ENCODE measurements around the gene RBMS1.
A peak's percentile ranks its signal among the peaks of the same experiment; 100 is the strongest.

The RBMS1 gene

GRCh38 chr2:160411167-160411566 is 82.4 kb downstream of the RBMS1 start:
- no peak for FAIRE-seq
- TF ChIP-seq POLR2AphosphoS5 (IDR thresholded peaks at IDR 0.05; ENCODE audit: low read depth, low read length) (no peak), PAX5 (IDR thresholded peaks at IDR 0.05; ENCODE audit: insufficient read depth, low read length, severe bottlenecking) (no peak), POU2F2 (IDR thresholded peaks at IDR 0.05; ENCODE audit: low read depth, low read length) (no peak), POLR2A (IDR thresholded peaks at IDR 0.05; ENCODE audit: low read depth, low read length) (no peak), SPI1 (IDR thresholded peaks at IDR 0.05; ENCODE audit: low read depth, low read length) (no peak), TAF1 (IDR thresholded peaks at IDR 0.05; ENCODE audit: low read depth, low read length) (no peak)
- DNase-seq (ENCODE audit: insufficient read length, low spot score) = no peak

DNA sequence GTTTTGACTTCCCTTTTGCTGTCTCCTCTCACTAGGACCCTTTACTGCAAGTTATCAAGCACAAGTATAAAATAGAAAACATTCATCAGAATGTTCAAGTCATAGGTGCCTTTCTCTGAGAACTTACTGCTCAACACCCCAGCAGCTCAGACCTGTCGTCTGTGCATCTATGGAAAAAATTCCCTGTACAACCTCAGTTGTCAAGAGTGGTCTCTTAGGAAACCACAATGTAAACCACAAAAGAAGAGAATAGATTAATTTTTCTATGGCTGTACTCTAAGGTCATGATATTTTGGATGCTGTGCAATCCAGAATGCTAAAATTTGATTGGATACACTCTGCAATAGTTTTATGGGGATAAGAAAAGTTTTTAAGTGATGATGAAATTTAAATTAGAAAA is 84.1 kb downstream of the RBMS1 start:
- DNase-seq (ENCODE audit: insufficient read length, low spot score) (no peak), FAIRE-seq (no peak)
- TF ChIP-seq POLR2AphosphoS5 (IDR thresholded peaks at IDR 0.05; ENCODE audit: low read depth, low read length) = no peak
- TF ChIP-seq POU2F2 (IDR thresholded peaks at IDR 0.05; ENCODE audit: low read depth, low read length) = no peak
- no peak for TF ChIP-seq SPI1 (IDR thresholded peaks at IDR 0.05; ENCODE audit: low read depth, low read length)
- no peak for TF ChIP-seq TAF1 (IDR thresholded peaks at IDR 0.05; ENCODE audit: low read depth, low read length)
- TF ChIP-seq PAX5 (IDR thresholded peaks at IDR 0.05; ENCODE audit: insufficient read depth, low read length, severe bottlenecking) = no peak
- TF ChIP-seq POLR2A (IDR thresholded peaks at IDR 0.05; ENCODE audit: low read depth, low read length) = no peak

DNA sequence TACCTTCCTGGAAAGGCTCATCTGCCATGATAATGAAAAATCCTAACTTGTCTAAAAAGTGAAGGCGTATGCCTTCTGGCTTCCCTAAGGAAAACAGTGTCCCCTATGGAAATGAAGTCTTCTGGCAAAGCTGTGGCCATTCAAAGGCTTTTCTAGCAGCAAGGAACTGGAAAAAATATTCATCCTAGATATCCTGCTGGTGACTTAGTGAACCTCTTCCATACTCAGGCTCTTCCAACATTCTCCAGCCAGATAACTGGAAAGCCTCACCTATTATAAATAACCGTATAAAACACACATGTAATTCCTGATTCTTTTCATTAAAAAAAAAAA is 84.7 kb downstream of the RBMS1 start:
- TF ChIP-seq SPI1 (IDR thresholded peaks at IDR 0.05; ENCODE audit: low read depth, low read length) (no peak), POLR2A (IDR thresholded peaks at IDR 0.05; ENCODE audit: low read depth, low read length) (no peak), POU2F2 (IDR thresholded peaks at IDR 0.05; ENCODE audit: low read depth, low read length) (no peak), TAF1 (IDR thresholded peaks at IDR 0.05; ENCODE audit: low read depth, low read length) (no peak), PAX5 (IDR thresholded peaks at IDR 0.05; ENCODE audit: insufficient read depth, low read length, severe bottlenecking) (no peak), POLR2AphosphoS5 (IDR thresholded peaks at IDR 0.05; ENCODE audit: low read depth, low read length) (no peak)
- no peak for FAIRE-seq
- no peak for DNase-seq (ENCODE audit: insufficient read length, low spot score)

DNA sequence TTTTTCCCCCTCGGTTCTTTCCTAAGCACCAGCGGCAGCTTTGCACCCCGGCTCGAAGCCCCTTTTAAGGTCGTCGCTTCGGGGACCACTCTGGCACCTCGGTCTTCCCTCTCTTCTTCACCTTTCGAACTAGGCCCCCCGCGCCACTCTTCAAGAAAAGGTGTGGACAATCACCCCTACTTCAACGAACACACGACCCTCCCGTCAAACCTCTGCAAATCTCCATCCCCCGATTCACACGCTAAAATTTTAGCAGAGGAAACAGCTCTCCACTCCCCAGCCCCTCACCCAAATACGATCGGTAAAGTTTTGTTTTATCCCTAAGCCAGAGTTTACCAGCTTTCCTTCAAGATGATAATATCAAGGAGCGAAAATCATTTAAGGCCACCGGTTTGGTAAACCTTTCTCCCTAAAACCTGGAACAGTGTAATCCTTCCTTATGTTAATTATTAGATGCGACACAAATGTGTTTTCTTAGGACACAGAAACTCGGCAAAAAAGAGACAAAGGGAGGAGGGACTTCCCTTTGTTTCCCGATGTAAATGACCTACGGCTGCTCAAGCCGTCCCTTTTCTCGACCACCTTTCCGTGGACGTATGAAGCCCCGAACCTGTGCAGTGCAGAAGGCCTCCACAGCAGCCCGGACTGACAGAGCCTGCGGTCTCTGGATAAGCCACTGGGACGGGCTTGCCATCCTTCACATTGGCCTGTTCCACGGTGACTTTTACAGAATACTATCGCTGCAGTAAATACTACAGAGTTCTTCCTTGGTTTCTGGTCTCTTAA is 85.2 kb downstream of the RBMS1 start:
- TF ChIP-seq POU2F2 (IDR thresholded peaks at IDR 0.05; ENCODE audit: low read depth, low read length) = no peak
- TF ChIP-seq POLR2A (IDR thresholded peaks at IDR 0.05; ENCODE audit: low read depth, low read length) = no peak
- no peak for TF ChIP-seq SPI1 (IDR thresholded peaks at IDR 0.05; ENCODE audit: low read depth, low read length)
- TF ChIP-seq PAX5 (IDR thresholded peaks at IDR 0.05; ENCODE audit: insufficient read depth, low read length, severe bottlenecking) = no peak
- no peak for TF ChIP-seq POLR2AphosphoS5 (IDR thresholded peaks at IDR 0.05; ENCODE audit: low read depth, low read length)
- DNase-seq (ENCODE audit: insufficient read length, low spot score) (no peak), FAIRE-seq (no peak)

DNA sequence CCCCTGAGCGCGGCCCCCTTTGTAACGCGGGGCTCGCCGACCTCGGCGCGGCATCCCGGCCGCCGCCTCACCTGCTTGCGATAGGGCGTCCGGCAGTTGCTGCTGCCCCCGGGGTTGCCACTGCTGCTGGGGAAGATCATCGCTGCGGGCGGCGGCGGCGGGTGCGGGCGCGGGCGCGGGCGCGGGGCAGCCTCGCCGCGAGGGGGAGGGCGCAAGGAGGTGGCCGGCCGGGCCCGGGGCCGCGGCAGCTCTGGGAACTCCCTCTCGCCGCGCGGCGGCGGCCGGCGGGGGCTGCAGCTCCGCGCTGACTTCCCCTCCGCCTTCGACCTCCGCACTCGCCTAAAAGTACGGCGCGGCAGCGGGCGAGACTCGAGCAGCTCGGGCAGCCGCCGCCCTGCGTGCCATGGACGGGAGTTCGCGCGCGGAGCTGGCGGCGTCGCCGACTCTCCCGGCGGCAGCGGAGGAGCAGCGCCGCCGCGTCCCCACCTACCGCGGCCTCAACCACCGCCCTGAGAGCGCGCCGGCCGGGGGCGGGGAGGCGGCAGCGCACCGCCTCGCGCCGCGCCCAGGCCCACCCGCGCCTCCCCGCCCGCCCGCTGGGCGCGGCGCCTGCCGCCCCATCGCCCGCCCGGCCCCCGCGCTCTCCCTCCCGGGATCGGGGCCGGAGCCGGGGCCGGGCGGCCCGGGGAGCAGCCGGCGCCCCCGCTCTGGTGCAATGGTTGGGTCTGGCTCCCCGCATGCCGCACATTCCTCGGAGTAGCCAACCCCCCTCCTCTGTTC is 86.0 kb downstream of the RBMS1 start:
- peak; percentile 71 for FAIRE-seq
- TF ChIP-seq SPI1 (IDR thresholded peaks at IDR 0.05; ENCODE audit: low read depth, low read length) (no peak), POLR2AphosphoS5 (IDR thresholded peaks at IDR 0.05; ENCODE audit: low read depth, low read length) (no peak), POU2F2 (IDR thresholded peaks at IDR 0.05; ENCODE audit: low read depth, low read length) (no peak), TAF1 (IDR thresholded peaks at IDR 0.05; ENCODE audit: low read depth, low read length) (no peak), PAX5 (IDR thresholded peaks at IDR 0.05; ENCODE audit: insufficient read depth, low read length, severe bottlenecking) (no peak), POLR2A (IDR thresholded peaks at IDR 0.05; ENCODE audit: low read depth, low read length) (no peak)
- peak; percentile 27 for DNase-seq (ENCODE audit: insufficient read length, low spot score)

- FAIRE-seq (no peak), DNase-seq (ENCODE audit: insufficient read length, low spot score) (peak; percentile 12)
- no peak for TF ChIP-seq POLR2A (IDR thresholded peaks at IDR 0.05; ENCODE audit: low read depth, low read length)
- no peak for TF ChIP-seq POU2F2 (IDR thresholded peaks at IDR 0.05; ENCODE audit: low read depth, low read length)
- no peak for TF ChIP-seq SPI1 (IDR thresholded peaks at IDR 0.05; ENCODE audit: low read depth, low read length)
- TF ChIP-seq TAF1 (IDR thresholded peaks at IDR 0.05; ENCODE audit: low read depth, low read length) = no peak
- TF ChIP-seq POLR2AphosphoS5 (IDR thresholded peaks at IDR 0.05; ENCODE audit: low read depth, low read length) = no peak
- TF ChIP-seq PAX5 (IDR thresholded peaks at IDR 0.05; ENCODE audit: insufficient read depth, low read length, severe bottlenecking) = no peak
Measured at GRCh38 chr2:160406591-160407392, 86.8 kb downstream of the RBMS1 start.

GRCh38 chr2:160405077-160405867 is 88.3 kb downstream of the RBMS1 start:
- TF ChIP-seq POLR2AphosphoS5 (IDR thresholded peaks at IDR 0.05; ENCODE audit: low read depth, low read length) = no peak
- TF ChIP-seq TAF1 (IDR thresholded peaks at IDR 0.05; ENCODE audit: low read depth, low read length) = no peak
- TF ChIP-seq POLR2A (IDR thresholded peaks at IDR 0.05; ENCODE audit: low read depth, low read length) = no peak
- TF ChIP-seq PAX5 (IDR thresholded peaks at IDR 0.05; ENCODE audit: insufficient read depth, low read length, severe bottlenecking) = no peak
- TF ChIP-seq SPI1 (IDR thresholded peaks at IDR 0.05; ENCODE audit: low read depth, low read length) = no peak
- no peak for TF ChIP-seq POU2F2 (IDR thresholded peaks at IDR 0.05; ENCODE audit: low read depth, low read length)
- DNase-seq (ENCODE audit: insufficient read length, low spot score) (no peak), FAIRE-seq (no peak)

All from GM12891 (cell line).